AML-193 (cell line): ENCODE results near the gene FHL2.
"Not testable (repeated sequence)": the region's sequence is repeated elsewhere in the genome, so short reads cannot be mapped to it uniquely, and the experiment has no call there.

ENCODE experiments used
- DNase-seq, 2 experiments: peaks; one replicate each; lab custom pipeline; 2025; lab: John Stamatoyannopoulos, UW

The FHL2 gene

GRCh38 chr2:105338020-105338385, 60.8 kb downstream of the FHL2 start:
- no peak for DNase-seq

GRCh38 chr2:105337122-105338019, 61.5 kb downstream of the FHL2 start, which contains the start of gene C2orf49:
Gene C2orf49, plus strand, starts transcription at chr2:105337540. Its CDS starts 48 bp downstream, at chr2:105337588.
- DNase-seq: peak; percentile 74 to 78

DNA sequence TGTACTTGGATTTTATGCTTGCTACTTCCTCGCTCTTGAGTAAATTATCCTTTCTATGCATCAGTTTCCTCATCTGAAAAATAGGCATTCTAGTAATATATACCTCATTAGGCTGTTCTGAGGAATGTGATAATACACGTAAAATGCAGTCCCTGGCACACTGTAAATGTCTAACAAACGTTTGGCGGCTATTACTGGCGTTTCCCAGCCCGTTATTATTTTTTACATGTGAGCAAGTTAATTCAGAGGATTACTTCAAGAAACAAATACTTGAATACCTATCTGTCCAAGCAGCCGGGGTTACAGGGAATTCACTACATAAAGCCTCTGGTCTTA, 62.1 kb downstream of the FHL2 start:
- DNase-seq: no peak

- no peak for DNase-seq
These were observed 63.4 kb downstream of the FHL2 start for GRCh38 chr2:105335469-105335868.

GRCh38 chr2:105334211-105334610, 64.6 kb downstream of the FHL2 start:
- DNase-seq: no peak

- DNase-seq: no peak
These were observed 68.0 kb downstream of the FHL2 start for GRCh38 chr2:105330681-105331375.

DNA sequence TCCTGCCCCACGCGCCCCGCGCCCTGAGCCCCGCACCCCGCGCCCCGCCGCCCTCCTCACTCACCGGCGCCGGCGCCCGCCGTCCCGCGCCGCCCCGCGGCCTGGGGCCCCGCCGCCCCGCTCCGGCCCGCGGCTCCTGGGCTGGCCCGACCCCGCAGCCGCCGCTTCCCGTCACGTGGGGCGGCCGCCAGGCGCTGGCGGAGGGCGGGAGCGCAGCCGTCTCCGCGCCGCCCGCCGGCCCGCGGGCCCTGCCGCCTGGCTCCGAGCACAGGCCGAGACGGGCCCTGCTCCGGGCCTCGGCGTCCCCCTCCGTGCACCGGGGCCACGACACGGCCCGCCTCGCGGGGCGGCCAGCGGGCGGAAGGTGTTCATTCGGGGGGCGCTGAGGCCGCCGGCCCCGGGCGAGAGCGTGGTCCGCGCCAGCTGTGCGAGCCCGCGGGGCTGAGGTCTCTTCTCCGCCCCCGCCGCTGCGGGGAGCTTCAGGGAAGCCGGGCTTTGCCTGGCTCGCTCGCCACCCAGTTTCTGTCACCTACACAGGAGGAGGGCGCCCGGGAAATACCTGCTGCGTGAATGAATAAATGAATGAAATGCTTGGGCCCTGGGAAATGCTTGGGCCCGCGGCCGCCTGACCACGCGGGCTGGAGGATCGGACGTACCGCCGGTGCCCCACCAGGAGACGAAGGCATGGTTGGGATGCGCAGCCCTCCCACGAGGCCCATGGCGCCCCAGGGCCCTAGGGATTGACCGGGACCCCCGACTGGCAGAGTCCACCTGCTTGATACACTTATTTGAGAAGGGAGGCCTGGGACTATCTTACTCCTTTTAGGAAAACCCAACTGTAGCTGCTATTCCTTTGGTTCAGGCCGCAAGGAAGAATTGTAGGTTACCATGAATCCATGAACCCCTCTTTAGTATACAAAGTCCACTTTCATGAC, 69.0 kb downstream of the FHL2 start, which contains the start of gene TGFBRAP1:
Gene TGFBRAP1, minus strand, starts transcription at position 175 of the 935 bp plus-strand sequence. CDS start 21,434 bp downstream, outside the sequence.
- peak; percentile 8 to 37 for DNase-seq

GRCh38 chr2:105329197-105329554, 69.7 kb downstream of the FHL2 start:
- no peak for DNase-seq

DNA sequence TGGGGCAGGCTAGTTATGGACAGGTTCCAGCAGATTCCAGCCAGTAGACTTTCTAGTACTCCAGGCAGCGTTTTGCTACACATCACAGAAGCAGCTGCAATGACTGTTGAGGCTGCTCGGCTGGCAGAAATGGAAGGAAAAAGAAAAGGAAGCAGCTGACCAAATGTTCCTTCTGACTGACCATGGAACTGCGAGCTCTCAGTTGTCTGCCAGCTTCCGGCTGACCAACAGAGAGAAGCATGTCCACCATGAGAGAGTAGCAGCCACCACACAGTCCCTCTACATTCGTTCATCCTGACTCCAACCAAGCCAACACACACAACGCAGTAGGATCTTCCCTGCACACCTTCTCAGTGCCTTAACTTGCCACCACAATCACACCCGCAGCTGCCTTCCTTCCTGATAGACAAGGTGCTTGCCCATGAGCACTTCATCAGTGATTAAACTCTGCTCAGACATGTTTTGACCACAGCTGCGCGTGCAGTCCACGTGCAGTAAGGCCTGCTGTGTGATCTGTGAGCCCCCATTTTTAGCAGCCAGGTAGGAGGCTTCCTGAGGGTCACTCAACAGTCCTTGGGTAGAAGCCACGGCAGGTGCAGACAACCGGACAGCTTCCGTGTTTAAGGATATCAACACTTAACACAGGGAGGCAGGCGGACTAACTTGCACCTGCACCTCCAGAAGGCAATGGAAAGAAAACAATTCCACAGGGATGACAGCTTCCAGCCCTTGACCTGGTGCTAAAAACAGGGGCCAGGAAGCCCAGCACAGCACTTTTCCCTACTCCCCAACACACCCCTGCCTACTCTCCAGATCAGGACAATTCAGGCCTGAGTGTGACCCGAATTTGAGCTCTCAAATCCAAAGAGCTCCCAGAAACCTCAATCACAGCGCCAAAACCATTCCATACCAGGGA, 70.3 kb downstream of the FHL2 start:
- DNase-seq: peak; percentile 30 to 64

DNA sequence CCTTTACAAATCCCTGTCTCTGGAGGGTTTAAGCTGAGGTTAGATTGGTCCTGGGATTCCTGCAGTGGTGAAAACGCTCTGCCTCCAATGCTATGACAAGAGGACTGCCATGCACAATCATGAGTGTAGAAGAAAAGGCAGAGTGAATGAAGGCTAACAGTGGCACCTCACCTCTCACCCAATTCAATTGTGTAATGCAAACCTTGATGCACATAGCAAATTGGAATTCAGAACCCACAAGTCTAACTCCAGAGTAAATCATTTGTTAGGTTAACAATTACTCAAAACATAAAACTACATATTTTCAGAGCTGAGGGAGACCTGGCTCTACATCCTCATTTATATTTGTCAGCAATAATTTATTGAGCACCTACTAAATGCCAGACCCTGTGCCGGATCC, 71.2 kb downstream of the FHL2 start:
- DNase-seq: no peak

- not testable (repeated sequence) for DNase-seq
These were observed 71.6 kb downstream of the FHL2 start for GRCh38 chr2:105327271-105327670.

DNA sequence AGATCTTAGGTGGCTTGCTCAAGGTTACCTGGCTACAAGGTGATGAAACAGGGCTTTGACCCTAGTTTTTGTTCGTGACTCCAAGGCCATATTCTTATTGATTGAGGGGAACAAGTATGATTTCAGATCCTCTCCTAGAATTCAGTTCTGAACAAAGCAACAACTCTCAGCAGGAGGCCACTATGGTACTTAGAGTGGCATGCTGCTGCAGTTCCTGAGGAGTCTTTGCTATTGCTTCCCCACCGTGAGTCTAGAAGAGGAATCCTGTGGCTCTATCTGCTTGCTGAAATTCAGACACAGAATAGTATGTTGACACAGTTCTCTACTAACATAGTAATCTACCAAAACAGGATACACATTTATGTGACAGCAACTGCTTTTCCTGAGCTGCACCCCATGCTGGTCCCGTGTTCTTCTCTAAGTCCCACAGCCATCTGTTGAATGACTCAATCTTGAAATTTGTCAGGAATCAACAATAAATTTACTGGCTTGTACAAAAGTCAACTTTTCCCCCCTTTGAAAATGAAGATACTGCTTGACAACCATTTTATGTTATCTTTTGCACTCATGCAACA, 73.4 kb downstream of the FHL2 start:
- DNase-seq: peak in 1 of 2 experiments; percentile 18

- DNase-seq: no peak
These were observed 74.1 kb downstream of the FHL2 start for GRCh38 chr2:105324732-105325131.

GRCh38 chr2:105324101-105324500, 74.8 kb downstream of the FHL2 start:
- DNase-seq: peak; percentile 56 to 63

- no peak for DNase-seq
These were observed 75.7 kb downstream of the FHL2 start for GRCh38 chr2:105323111-105323510.

DNA sequence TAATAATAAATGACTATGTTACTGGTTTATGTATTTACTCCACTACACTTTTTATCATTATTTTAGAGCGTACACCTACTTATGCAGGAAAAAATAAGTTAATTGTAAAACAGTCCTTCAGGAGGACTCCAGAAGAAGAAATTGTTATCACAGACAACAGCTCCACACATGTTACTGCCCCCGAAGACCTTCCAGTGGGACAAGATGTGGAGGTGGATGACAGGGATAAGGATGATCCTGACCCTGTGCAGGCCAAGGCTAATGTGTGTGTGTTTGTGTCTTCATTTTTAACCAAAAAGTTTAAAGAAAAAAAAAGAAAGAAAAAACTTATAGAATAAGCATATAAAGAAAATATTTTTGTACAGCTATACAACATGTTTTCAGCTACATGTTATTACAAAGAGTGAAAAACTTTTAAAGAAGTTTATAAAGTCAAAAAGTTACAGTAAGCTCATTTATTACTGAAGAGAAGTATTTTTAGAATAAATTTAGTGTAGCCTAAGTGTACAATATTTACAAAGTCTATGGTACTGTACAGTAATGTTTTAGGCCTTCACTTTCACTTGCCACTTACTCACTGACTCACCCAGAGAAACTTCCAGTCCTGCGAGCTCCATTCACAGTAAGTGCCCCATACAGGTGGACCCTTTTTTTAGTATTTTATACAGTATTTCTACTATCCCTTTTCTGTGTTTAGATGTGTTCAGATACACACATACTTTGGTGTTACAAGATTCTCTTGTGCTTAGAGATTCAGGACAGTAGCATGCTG, 76.8 kb downstream of the FHL2 start:
- DNase-seq: no peak

DNA sequence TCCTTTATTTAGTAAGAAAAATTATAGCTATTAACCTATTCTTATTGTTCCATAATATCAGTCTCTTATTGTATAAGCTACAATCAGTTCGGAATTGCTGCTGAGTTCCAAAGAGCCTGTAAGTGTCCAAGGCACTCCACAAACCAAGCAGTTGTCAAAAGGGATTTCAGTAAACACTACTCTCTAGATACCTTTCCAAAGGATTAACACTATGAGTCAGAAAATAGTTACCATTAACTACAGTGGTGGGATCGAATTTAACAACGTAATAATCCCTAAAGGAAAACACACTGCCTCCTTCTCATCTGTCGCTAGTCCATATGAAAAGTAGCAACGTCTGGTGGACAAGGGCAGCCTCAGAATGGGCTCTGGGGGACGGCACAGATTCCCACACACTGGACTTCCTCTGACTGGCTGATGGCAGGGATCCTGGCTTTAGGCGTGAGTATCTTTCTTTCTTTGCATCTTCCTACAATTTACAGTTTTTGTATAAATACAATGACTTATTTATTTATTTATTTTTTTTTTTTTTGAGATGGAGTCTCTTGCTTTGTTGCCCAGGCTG, 78.1 kb downstream of the FHL2 start:
- DNase-seq: no peak

DNA sequence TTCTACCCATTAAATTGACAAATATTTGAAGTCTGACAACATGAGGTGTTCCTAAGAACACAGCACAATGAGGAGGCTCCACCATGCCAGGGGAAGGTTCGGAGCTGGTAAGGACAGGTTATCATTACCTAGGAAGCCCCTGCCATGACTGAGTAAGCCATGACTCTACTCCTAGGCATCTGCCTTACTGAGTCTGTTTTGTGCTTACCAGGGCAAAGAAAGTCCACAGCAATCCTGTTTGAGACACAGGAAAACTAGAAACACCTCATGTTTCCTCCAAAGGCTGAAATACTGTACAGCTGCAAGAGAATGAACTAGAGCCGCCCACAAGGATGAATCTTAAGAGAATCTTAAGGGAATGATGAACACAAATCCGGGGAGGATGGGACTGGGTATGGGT, 80.9 kb downstream of the FHL2 start:
- no peak for DNase-seq

DNA sequence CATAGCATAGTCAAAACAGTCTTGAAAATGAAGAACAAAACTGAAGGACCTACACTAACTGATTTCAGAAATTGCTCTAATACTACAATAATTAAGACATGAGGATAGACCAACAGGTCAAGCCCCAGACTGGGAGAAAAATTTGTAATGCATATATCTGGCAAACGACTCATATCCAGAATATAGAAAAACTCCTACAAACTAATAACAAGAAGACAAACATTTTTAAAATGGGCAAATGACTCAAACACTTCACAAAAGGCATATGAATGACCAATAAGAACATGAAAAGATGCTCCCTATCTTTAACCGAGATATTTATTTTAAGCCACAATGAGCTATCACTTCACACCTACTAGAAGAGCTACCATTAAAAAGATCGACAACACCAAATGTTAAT, 83.5 kb downstream of the FHL2 start:
- no peak for DNase-seq

- DNase-seq: peak; percentile 43 to 63
These were observed 85.0 kb downstream of the FHL2 start for GRCh38 chr2:105313877-105314276.
